Measurements from ENCODE around the gene HPSE2. TPM values are rescaled to one million over a fixed set of nuclear protein-coding genes. Genes with fewer than 3 reads are reported as not detected.

Gene HPSE2
- total and polyA plus RNA-seq, 2 of the 13 experiments (the other 11 are each of a cell fraction or from before 2014, with no cell fraction given) = 0.01 TPM; not detected in 1

GRCh38 chr10:98487649-98488048, 748.0 kb downstream of the HPSE2 start:
- TF ChIP-seq, protein P1, sequence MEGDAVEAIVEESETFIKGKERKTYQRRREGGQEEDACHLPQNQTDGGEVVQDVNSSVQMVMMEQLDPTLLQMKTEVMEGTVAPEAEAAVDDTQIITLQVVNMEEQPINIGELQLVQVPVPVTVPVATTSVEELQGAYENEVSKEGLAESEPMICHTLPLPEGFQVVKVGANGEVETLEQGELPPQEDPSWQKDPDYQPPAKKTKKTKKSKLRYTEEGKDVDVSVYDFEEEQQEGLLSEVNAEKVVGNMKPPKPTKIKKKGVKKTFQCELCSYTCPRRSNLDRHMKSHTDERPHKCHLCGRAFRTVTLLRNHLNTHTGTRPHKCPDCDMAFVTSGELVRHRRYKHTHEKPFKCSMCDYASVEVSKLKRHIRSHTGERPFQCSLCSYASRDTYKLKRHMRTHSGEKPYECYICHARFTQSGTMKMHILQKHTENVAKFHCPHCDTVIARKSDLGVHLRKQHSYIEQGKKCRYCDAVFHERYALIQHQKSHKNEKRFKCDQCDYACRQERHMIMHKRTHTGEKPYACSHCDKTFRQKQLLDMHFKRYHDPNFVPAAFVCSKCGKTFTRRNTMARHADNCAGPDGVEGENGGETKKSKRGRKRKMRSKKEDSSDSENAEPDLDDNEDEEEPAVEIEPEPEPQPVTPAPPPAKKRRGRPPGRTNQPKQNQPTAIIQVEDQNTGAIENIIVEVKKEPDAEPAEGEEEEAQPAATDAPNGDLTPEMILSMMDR (CRISPR knock-in tag; IDR thresholded peaks at IDR 0.05) = peak; percentile 31
- TF ChIP-seq ZNF574 (CRISPR knock-in tag; IDR thresholded peaks at IDR 0.05) (0 out of 2 replicates have a peak, but pooled peaks have one; percentile 19), RFX1 (IDR thresholded peaks at IDR 0.05) (no peak)
- Histone ChIP-seq H3K4me3 (replicated peaks in 1 of 3; ENCODE audit: insufficient read depth in 1 of 3, low read depth in 2 of 3, low read length in 3 of 3) (no peak overlapping the region), H3K9me3 (ENCODE audit: low read length) (no peaks in the 10 kb centered on the region), H3K79me2 (ENCODE audit: insufficient read depth, low read length) (no peaks in the 10 kb centered on the region), H2AFZ (ENCODE audit: low read length) (no peak overlapping the region), H3K36me3 (replicated peaks in 1 of 2; ENCODE audit: control insufficient read depth in 1 of 2, insufficient read depth in 2 of 2, low read length in 2 of 2) (no peaks in the 10 kb centered on the region), H3K4me2 (ENCODE audit: low read depth, low read length) (no peak overlapping the region), H3K4me1 (ENCODE audit: insufficient read depth, low read length) (peaks cover 32% of the 10 kb centered on the region), H3K9ac (ENCODE audit: insufficient read depth, low read depth, low read length) (no peak overlapping the region), H4K20me1 (ENCODE audit: insufficient read depth, low read length) (no peaks in the 10 kb centered on the region), H3K27ac (ENCODE audit: extremely low read length, insufficient read depth, low read length) (no peak overlapping the region), H3K27me3 (ENCODE audit: control insufficient read depth in 1 of 2, insufficient read depth in 2 of 2, low read length in 2 of 2) (no peaks in the 10 kb centered on the region)
- ChIA-PET CTCF (ENCODE audit: low intra/inter-chr PET ratio, low total read pairs) (no interaction called here), POLR2A (no interaction called here)
- in situ Hi-C loops (cut with HindIII; ENCODE audit: extremely low pct_ligation_motif_present, low pct_unique_long_range_greater_than_20kb) (no loop called here), intact Hi-C loops (cut with micrococcal nuclease; ENCODE audit: unreplicated experiment) (no loop called here)
- no TSS peak for BruUV-seq (replicated peaks)
- 6% methylated on average over 3 of the region's 3 CpGs for WGBS (ENCODE audit: low lambda C conversion rate)
- DNase-seq (ENCODE audit: low spot score) (no peak), ATAC-seq (peak; percentile 50; the same call in 1 of the 3 replicates), FAIRE-seq (no peak)

- Histone ChIP-seq H3K27me3 (ENCODE audit: control insufficient read depth in 1 of 2, insufficient read depth in 2 of 2, low read length in 2 of 2) (no peaks in the 10 kb centered on the region; a peak in 1 of 5 replicates), H3K4me3 (replicated peaks in 1 of 3; ENCODE audit: insufficient read depth in 1 of 3, low read depth in 2 of 3, low read length in 3 of 3) (no peak overlapping the region), H3K4me2 (ENCODE audit: low read depth, low read length) (no peak overlapping the region), H3K27ac (ENCODE audit: extremely low read length, insufficient read depth, low read length) (no peak overlapping the region), H3K9me3 (ENCODE audit: low read length) (no peaks in the 10 kb centered on the region), H3K36me3 (replicated peaks in 1 of 2; ENCODE audit: control insufficient read depth in 1 of 2, insufficient read depth in 2 of 2, low read length in 2 of 2) (no peaks in the 10 kb centered on the region), H3K79me2 (ENCODE audit: insufficient read depth, low read length) (no peaks in the 10 kb centered on the region), H3K9ac (ENCODE audit: insufficient read depth, low read depth, low read length) (no peak overlapping the region), H2AFZ (ENCODE audit: low read length) (no peak overlapping the region), H3K4me1 (ENCODE audit: insufficient read depth, low read length) (peaks cover 32% of the 10 kb centered on the region), H4K20me1 (ENCODE audit: insufficient read depth, low read length) (no peaks in the 10 kb centered on the region)
- ChIA-PET CTCF (ENCODE audit: low intra/inter-chr PET ratio, low total read pairs) (no interaction called here), POLR2A (no interaction called here)
- ATAC-seq (no peak), DNase-seq (ENCODE audit: low spot score) (no peak), FAIRE-seq (no peak)
- TF ChIP-seq ZHX1 (CRISPR knock-in tag; IDR thresholded peaks at IDR 0.05; ENCODE audit: low read depth) (no peak), GMEB2 (CRISPR knock-in tag; IDR thresholded peaks at IDR 0.05; ENCODE audit: low read depth) (no peak), SAP130 (CRISPR knock-in tag; IDR thresholded peaks at IDR 0.05; ENCODE audit: low read depth) (no peak)
- TF ChIP-seq, protein P2, sequence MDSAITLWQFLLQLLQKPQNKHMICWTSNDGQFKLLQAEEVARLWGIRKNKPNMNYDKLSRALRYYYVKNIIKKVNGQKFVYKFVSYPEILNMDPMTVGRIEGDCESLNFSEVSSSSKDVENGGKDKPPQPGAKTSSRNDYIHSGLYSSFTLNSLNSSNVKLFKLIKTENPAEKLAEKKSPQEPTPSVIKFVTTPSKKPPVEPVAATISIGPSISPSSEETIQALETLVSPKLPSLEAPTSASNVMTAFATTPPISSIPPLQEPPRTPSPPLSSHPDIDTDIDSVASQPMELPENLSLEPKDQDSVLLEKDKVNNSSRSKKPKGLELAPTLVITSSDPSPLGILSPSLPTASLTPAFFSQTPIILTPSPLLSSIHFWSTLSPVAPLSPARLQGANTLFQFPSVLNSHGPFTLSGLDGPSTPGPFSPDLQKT (CRISPR knock-in tag; IDR thresholded peaks at IDR 0.05; ENCODE audit: borderline replicate concordance) = no peak
- in situ Hi-C loops (cut with HindIII; ENCODE audit: extremely low pct_ligation_motif_present, low pct_unique_long_range_greater_than_20kb) = no loop called here
- intact Hi-C loops (cut with micrococcal nuclease; ENCODE audit: unreplicated experiment) = no loop called here
- 43% methylated on average over 3 of the region's 3 CpGs for WGBS (ENCODE audit: low lambda C conversion rate)
- no TSS peak for BruUV-seq (replicated peaks)
Measured at GRCh38 chr10:98486421-98486820, 749.2 kb downstream of the HPSE2 start.
